HCT116 (cell line): Measurements from ENCODE around the gene TTC17. TPM values are rescaled to one million over a fixed set of nuclear protein-coding genes. Genes with fewer than 3 reads are reported as not detected.

Experiments
- ATAC-seq: fragments of 200-7000 bp; cut with Tn5 transposase; 2 replicates; pipeline ENCODE4 v1.9.1; 2020; ENCODE audit warnings: mild to moderate bottlenecking, moderate library complexity
- BruUV-seq: library from RNA; stranded (reverse); fragments of 400-500 nt; replicated peaks from 2 replicates; lab custom pipeline; 2021; lab: Mats Ljungman, UMichigan
- CTCF ChIA-PET: fragments of 300-600 bp; sonication (Branson Sonifier 250); formaldehyde crosslinking; loops from one replicate; lab custom pipeline; 2021; ENCODE audit warnings: antibody characterized with exemption; lab: Charles Lee
- POLR2A ChIA-PET: fragments of 300-600, 350-600 bp; sonication (Branson Sonifier 250); formaldehyde crosslinking; loops from one replicate; lab custom pipeline; 2021; ENCODE audit warnings: antibody characterized with exemption; lab: Charles Lee
- RAD21 ChIA-PET, 2 experiments: fragments of 300-600 bp; sonication (Branson Sonifier 250); formaldehyde crosslinking; loops; one replicate each; lab custom pipeline; 2023; ENCODE audit warnings: low total read pairs in 2 of 2; ENCODE audit not compliant: uncharacterized antibody in 2 of 2, unreplicated experiment in 2 of 2, low non-redundant PET in 1 of 2; lab: Charles Lee
- DNase-seq: peaks from one replicate; pipeline ENCODE4 v3.0.0-alpha.2; 2010; ENCODE audit warnings: low read depth, low spot score
- H2AFZ ChIP-seq: fragments of 200-600 bp; shearing (Covaris generic), sonication (generic); 2 replicates; pipeline ENCODE4 v1.6.1; 2017; ENCODE audit warnings: low read depth, mixed run types, mixed read lengths, antibody characterized with exemption, low read length; ENCODE audit not compliant: poor library complexity, severe bottlenecking
- H3K27ac ChIP-seq: 2 replicates; pipeline ENCODE4 v1.5.1; 2012; ENCODE audit warnings: low read depth, low read length
- H3K27me3 ChIP-seq: fragments of 200-600 bp; sonication (generic); 2 replicates; pipeline ENCODE4 v1.6.1; 2016; ENCODE audit warnings: mixed run types, low read length, mixed read lengths; ENCODE audit not compliant: insufficient read depth
- H3K36me3 ChIP-seq, 2 experiments: fragments of 200-500 bp in 1 of 2; fragments of 200-600 bp in 1 of 2; sonication (Bioruptor generic) in 1 of 2; sonication (generic) in 1 of 2; 2 replicates each; pipeline versions ENCODE4 v1.5.1 to v1.6.1; 2014 to 2016; ENCODE audit warnings: low read length in 2 of 2, inconsistent platforms in 1 of 2, mixed read lengths in 1 of 2, mixed run types in 1 of 2; ENCODE audit not compliant: insufficient read depth in 2 of 2, control insufficient read depth in 1 of 2
- H3K4me1 ChIP-seq, 2 experiments: fragments of 200-600 bp in 1 of 2; sonication (generic) in 1 of 2; 2 replicates each; pipeline versions ENCODE4 v1.5.1 to v1.6.1; 2012 to 2017; ENCODE audit warnings: low read length in 2 of 2, inconsistent platforms in 1 of 2, mild to moderate bottlenecking in 1 of 2, mixed read lengths in 1 of 2, mixed run types in 1 of 2, moderate library complexity in 1 of 2; ENCODE audit not compliant: insufficient read depth in 2 of 2, control insufficient read depth in 1 of 2
- H3K4me2 ChIP-seq: fragments of 200-600 bp; sonication (generic); 2 replicates; pipeline ENCODE4 v1.6.1; 2017; ENCODE audit warnings: mixed run types, low read length, mixed read lengths
- H3K4me3 ChIP-seq, 2 experiments: fragments of 200-600 bp in 1 of 2; sonication (generic) in 1 of 2; replicated peaks in 1 of 2; 2 replicates each; pipeline ENCODE4 v1.5.1; 2011 to 2016; ENCODE audit warnings: low read length in 2 of 2, control low read depth in 1 of 2, low read depth in 1 of 2, mild to moderate bottlenecking in 1 of 2, mixed read lengths in 1 of 2, mixed run types in 1 of 2
- H3K79me2 ChIP-seq: fragments of 200-600 bp; sonication (generic); 2 replicates; pipeline ENCODE4 v1.6.1; 2017; ENCODE audit warnings: mild to moderate bottlenecking, mixed run types, low read length, moderate library complexity, mixed read lengths; ENCODE audit not compliant: insufficient read depth
- H3K9ac ChIP-seq: fragments of 200-600 bp; sonication (generic); 2 replicates; pipeline ENCODE4 v1.6.1; 2016; ENCODE audit warnings: low read length, mixed read lengths
- H3K9me2 ChIP-seq: fragments of 200-600 bp; sonication (generic), shearing (Covaris generic); 2 replicates; pipeline ENCODE4 v1.6.1; 2017; ENCODE audit warnings: mixed run types, mild to moderate bottlenecking, moderate library complexity; ENCODE audit not compliant: insufficient read depth
- H3K9me3 ChIP-seq, 2 experiments: fragments of 200-500 bp in 1 of 2; fragments of 200-600 bp in 1 of 2; sonication (Bioruptor generic) in 1 of 2; sonication (generic) in 1 of 2; 2 replicates each; pipeline ENCODE4 v1.6.1; 2014 to 2017; ENCODE audit warnings: low read length in 2 of 2, mixed read lengths in 2 of 2, inconsistent platforms in 1 of 2, low read depth in 1 of 2, mild to moderate bottlenecking in 1 of 2, mixed run types in 1 of 2, moderate library complexity in 1 of 2; ENCODE audit not compliant: control insufficient read depth in 1 of 2, insufficient read depth in 1 of 2
- H4K20me1 ChIP-seq: fragments of 200-600 bp; sonication (generic), shearing (Covaris generic); 2 replicates; pipeline ENCODE4 v1.6.1; 2017; ENCODE audit warnings: mixed run types, mild to moderate bottlenecking, moderate library complexity; ENCODE audit not compliant: insufficient read depth
- CBX3 ChIP-seq: IDR thresholded peaks from 2 replicates; pipeline ENCODE4 v1.6.1; 2012; ENCODE audit warnings: low read depth
- CEBPB ChIP-seq: IDR thresholded peaks from 2 replicates; pipeline ENCODE4 v1.6.1; 2012; ENCODE audit warnings: low read depth
- ELF1 ChIP-seq: IDR thresholded peaks from 2 replicates; pipeline ENCODE4 v1.6.1; 2012; ENCODE audit warnings: low read depth, borderline replicate concordance
- EZH2 ChIP-seq: fragments of 200-600 bp; sonication (generic); IDR thresholded peaks from 2 replicates; pipeline ENCODE4 v1.6.1; 2017; ENCODE audit warnings: antibody characterized with exemption, mixed run types
- EZH2phosphoT487 ChIP-seq: fragments of 200-600 bp; IDR thresholded peaks from 2 replicates; pipeline ENCODE4 v1.6.1; 2018; ENCODE audit warnings: antibody characterized with exemption, borderline replicate concordance
- FOSL1 ChIP-seq: IDR thresholded peaks from 2 replicates; pipeline ENCODE4 v1.6.1; 2012; ENCODE audit warnings: low read depth
- JUND ChIP-seq: IDR thresholded peaks from 2 replicates; pipeline ENCODE4 v1.6.1; 2012
- POLR2AphosphoS5 ChIP-seq: IDR thresholded peaks from 2 replicates; pipeline ENCODE4 v1.6.1; 2011; ENCODE audit warnings: mild to moderate bottlenecking, low read depth, low read length, moderate library complexity
- RAD21 ChIP-seq: IDR thresholded peaks from 2 replicates; pipeline ENCODE4 v1.6.1; 2012; ENCODE audit warnings: low read depth, mild to moderate bottlenecking
- SIN3A ChIP-seq: IDR thresholded peaks from 2 replicates; pipeline ENCODE4 v1.6.1; 2012; ENCODE audit warnings: low read depth
- SP1 ChIP-seq: IDR thresholded peaks from 2 replicates; pipeline ENCODE4 v1.6.1; 2012; ENCODE audit warnings: low read depth
- YY1 ChIP-seq: IDR thresholded peaks from 2 replicates; pipeline ENCODE4 v1.6.1; 2011; ENCODE audit warnings: low read length, low read depth, moderate library complexity, mild to moderate bottlenecking; ENCODE audit not compliant: insufficient replicate concordance; ENCODE audit errors: extremely low read depth
- intact Hi-C: fragments of 100-400 bp; cut with micrococcal nuclease; formaldehyde crosslinking; loops from 2 replicates; pipeline ENCODE4 v1.10.0; 2022
- total RNA-seq: library from RNA; stranded (reverse); gene quantifications from one replicate; pipeline ENCODE4 v1.2.1, GENCODE V29; 2021; ENCODE audit not compliant: unreplicated experiment
- TF ChIP-seq, protein P1 (sequence below): IDR thresholded peaks from 2 replicates; pipeline ENCODE4 v1.6.1; 2011; ENCODE audit warnings: mild to moderate bottlenecking, low read length, moderate library complexity; ENCODE audit not compliant: insufficient replicate concordance; ENCODE audit errors: extremely low read depth
- TF ChIP-seq, protein P2 (sequence below): IDR thresholded peaks from 2 replicates; pipeline ENCODE4 v1.6.1; 2012
- TF ChIP-seq, protein P3 (sequence below): IDR thresholded peaks from 2 replicates; pipeline ENCODE4 v1.6.1; 2012; ENCODE audit warnings: low read depth
- TF ChIP-seq, protein P4 (sequence below), 3 experiments: fragments of 200-600 bp in 1 of 3; sonication (generic) in 1 of 3; IDR thresholded peaks in 2 of 3; conservative IDR thresholded peaks in 1 of 3; 2 replicates each; pipeline ENCODE4 v1.5.1; 2012 to 2017; ENCODE audit warnings: low read depth in 2 of 3, low read length in 2 of 3, antibody characterized with exemption in 1 of 3, borderline replicate concordance in 1 of 3, control low read depth in 1 of 3, mild to moderate bottlenecking in 1 of 3, mixed read lengths in 1 of 3, mixed run types in 1 of 3, moderate library complexity in 1 of 3; ENCODE audit not compliant: insufficient read depth in 1 of 3

TTC17 gene
- total RNA-seq, 1 experiment from 2014 or later = 51.6 TPM

DNA sequence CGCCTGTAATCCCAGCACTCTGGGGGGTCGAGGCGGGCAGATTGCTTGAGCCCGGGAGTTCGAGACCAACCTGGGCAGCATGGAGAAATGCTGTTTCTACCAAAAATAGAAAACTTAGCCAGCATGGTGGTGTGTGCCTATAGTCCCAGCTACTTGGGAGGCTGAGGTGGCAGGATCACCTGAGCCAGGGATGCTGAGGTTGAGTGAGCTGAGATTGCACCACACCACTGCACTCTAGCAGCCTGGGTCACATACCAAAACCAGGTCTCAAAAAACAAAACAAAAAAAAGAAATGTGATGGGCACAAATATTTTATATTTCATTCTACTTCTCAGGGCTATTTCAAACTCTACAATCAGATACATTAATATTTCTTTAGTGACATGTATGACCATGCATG is 25.7 kb downstream of the TTC17 start (continued):
- TF ChIP-seq, protein P1, sequence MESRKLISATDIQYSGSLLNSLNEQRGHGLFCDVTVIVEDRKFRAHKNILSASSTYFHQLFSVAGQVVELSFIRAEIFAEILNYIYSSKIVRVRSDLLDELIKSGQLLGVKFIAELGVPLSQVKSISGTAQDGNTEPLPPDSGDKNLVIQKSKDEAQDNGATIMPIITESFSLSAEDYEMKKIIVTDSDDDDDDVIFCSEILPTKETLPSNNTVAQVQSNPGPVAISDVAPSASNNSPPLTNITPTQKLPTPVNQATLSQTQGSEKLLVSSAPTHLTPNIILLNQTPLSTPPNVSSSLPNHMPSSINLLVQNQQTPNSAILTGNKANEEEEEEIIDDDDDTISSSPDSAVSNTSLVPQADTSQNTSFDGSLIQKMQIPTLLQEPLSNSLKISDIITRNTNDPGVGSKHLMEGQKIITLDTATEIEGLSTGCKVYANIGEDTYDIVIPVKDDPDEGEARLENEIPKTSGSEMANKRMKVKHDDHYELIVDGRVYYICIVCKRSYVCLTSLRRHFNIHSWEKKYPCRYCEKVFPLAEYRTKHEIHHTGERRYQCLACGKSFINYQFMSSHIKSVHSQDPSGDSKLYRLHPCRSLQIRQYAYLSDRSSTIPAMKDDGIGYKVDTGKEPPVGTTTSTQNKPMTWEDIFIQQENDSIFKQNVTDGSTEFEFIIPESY = no peak
- TF ChIP-seq EZH2 (no peak), SIN3A (no peak), EZH2phosphoT487 (no peak), YY1 (no peak), CBX3 (no peak), FOSL1 (no peak)

DNA sequence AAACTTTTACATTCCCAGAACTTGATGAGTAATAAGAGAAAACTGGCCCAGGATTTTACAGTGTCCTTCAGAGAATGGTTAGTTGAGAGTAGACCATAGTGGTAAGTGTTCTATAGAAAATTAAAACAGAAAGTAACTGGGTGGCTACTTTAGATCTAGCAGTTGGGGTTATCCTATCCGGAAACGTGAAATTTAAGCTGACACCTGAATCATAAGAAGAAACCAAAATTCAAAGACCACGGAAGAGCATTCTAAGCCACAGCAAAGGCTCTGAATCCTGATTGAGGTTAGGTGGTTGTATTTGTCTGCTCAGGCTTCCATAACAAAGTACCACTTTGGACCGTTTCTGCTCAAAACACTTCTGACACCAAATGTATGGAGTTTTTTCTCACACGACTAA is 34.0 kb downstream of the TTC17 start:
- Histone ChIP-seq H3K9ac (no peak overlapping the region), H3K79me2 (peaks cover under 1% of the 10 kb centered on the region; the same call in 1 of the 2 replicates), H3K4me1 (no peaks in the 10 kb centered on the region), H3K4me3 (no peak overlapping the region), H3K27me3 (no peaks in the 10 kb centered on the region), H3K9me2 (no peaks in the 10 kb centered on the region), H3K36me3 (peaks cover 11 to 24% of the 10 kb centered on the region in 2 experiments; a peak in 2 of 4 replicates), H4K20me1 (no peaks in the 10 kb centered on the region), H2AFZ (no peak overlapping the region), H3K4me2 (no peak overlapping the region), H3K9me3 (no peaks in the 10 kb centered on the region), H3K27ac (no peak overlapping the region)
- ATAC-seq (no peak), DNase-seq (no peak)
- RAD21 ChIA-PET = no interaction called here
- POLR2A ChIA-PET = no interaction called here
- intact Hi-C loops = no loop called here
- CTCF ChIA-PET = no interaction called here
- BruUV-seq = no TSS peak
- no peak for TF ChIP-seq POLR2AphosphoS5
- no peak for TF ChIP-seq CEBPB
- TF ChIP-seq, protein P2, sequence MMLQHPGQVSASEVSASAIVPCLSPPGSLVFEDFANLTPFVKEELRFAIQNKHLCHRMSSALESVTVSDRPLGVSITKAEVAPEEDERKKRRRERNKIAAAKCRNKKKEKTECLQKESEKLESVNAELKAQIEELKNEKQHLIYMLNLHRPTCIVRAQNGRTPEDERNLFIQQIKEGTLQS = no peak
- TF ChIP-seq EZH2phosphoT487 = no peak
- no peak for TF ChIP-seq SP1
- no peak for TF ChIP-seq JUND
- TF ChIP-seq CBX3 = no peak
- no peak for TF ChIP-seq RAD21
- TF ChIP-seq EZH2 = no peak
- TF ChIP-seq ELF1 = no peak
- TF ChIP-seq, protein P3, sequence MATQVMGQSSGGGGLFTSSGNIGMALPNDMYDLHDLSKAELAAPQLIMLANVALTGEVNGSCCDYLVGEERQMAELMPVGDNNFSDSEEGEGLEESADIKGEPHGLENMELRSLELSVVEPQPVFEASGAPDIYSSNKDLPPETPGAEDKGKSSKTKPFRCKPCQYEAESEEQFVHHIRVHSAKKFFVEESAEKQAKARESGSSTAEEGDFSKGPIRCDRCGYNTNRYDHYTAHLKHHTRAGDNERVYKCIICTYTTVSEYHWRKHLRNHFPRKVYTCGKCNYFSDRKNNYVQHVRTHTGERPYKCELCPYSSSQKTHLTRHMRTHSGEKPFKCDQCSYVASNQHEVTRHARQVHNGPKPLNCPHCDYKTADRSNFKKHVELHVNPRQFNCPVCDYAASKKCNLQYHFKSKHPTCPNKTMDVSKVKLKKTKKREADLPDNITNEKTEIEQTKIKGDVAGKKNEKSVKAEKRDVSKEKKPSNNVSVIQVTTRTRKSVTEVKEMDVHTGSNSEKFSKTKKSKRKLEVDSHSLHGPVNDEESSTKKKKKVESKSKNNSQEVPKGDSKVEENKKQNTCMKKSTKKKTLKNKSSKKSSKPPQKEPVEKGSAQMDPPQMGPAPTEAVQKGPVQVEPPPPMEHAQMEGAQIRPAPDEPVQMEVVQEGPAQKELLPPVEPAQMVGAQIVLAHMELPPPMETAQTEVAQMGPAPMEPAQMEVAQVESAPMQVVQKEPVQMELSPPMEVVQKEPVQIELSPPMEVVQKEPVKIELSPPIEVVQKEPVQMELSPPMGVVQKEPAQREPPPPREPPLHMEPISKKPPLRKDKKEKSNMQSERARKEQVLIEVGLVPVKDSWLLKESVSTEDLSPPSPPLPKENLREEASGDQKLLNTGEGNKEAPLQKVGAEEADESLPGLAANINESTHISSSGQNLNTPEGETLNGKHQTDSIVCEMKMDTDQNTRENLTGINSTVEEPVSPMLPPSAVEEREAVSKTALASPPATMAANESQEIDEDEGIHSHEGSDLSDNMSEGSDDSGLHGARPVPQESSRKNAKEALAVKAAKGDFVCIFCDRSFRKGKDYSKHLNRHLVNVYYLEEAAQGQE = no peak
- TF ChIP-seq, protein P4, sequence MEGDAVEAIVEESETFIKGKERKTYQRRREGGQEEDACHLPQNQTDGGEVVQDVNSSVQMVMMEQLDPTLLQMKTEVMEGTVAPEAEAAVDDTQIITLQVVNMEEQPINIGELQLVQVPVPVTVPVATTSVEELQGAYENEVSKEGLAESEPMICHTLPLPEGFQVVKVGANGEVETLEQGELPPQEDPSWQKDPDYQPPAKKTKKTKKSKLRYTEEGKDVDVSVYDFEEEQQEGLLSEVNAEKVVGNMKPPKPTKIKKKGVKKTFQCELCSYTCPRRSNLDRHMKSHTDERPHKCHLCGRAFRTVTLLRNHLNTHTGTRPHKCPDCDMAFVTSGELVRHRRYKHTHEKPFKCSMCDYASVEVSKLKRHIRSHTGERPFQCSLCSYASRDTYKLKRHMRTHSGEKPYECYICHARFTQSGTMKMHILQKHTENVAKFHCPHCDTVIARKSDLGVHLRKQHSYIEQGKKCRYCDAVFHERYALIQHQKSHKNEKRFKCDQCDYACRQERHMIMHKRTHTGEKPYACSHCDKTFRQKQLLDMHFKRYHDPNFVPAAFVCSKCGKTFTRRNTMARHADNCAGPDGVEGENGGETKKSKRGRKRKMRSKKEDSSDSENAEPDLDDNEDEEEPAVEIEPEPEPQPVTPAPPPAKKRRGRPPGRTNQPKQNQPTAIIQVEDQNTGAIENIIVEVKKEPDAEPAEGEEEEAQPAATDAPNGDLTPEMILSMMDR (IDR thresholded peaks at IDR 0.05 in 2 of 3, conservative IDR thresholded peaks at IDR 0.05 in 1 of 3; ENCODE audit: borderline replicate concordance in 1 of 3, insufficient read depth in 1 of 3, low read depth in 2 of 3, low read length in 2 of 3) = no peak
